Stomach smooth muscle (tissue), 2 donors: ENCODE results near the gene TMEM131.
A peak's percentile ranks its signal among the peaks of the same experiment; 100 is the strongest.

Experiments
- H3K27ac ChIP-seq: one replicate; pipeline ENCODE4 v1.7.0; 2013; ENCODE audit warnings: mild to moderate bottlenecking, low read length, inconsistent platforms
- H3K27me3 ChIP-seq, 2 donors: one replicate each; pipeline ENCODE4 v1.7.0; 2013; ENCODE audit warnings: low read length in 2 of 2; ENCODE audit not compliant: insufficient read depth in 2 of 2, control insufficient read depth in 1 of 2
- H3K36me3 ChIP-seq, 2 donors: one replicate each; pipeline ENCODE4 v1.7.0; 2013; ENCODE audit warnings: low read length in 2 of 2; ENCODE audit not compliant: control insufficient read depth in 2 of 2, insufficient read depth in 2 of 2
- H3K4me1 ChIP-seq: one replicate; pipeline ENCODE4 v1.7.0; 2013; ENCODE audit warnings: low read length; ENCODE audit not compliant: control insufficient read depth, insufficient read depth
- H3K4me3 ChIP-seq, 2 donors: one replicate each; pipeline ENCODE4 v1.7.0; 2013; ENCODE audit warnings: low read length in 2 of 2
- H3K9ac ChIP-seq, 2 donors: one replicate each; pipeline ENCODE4 v1.7.0; 2013; ENCODE audit warnings: low read length in 2 of 2, mild to moderate bottlenecking in 1 of 2
- H3K9me3 ChIP-seq, 2 donors: one replicate each; pipeline ENCODE4 v1.7.0; 2013; ENCODE audit warnings: low read length in 2 of 2; ENCODE audit not compliant: control insufficient read depth in 2 of 2
- donor health status: healthy.
- donor health status: Pancreatic carcinoma.

Gene TMEM131

DNA sequence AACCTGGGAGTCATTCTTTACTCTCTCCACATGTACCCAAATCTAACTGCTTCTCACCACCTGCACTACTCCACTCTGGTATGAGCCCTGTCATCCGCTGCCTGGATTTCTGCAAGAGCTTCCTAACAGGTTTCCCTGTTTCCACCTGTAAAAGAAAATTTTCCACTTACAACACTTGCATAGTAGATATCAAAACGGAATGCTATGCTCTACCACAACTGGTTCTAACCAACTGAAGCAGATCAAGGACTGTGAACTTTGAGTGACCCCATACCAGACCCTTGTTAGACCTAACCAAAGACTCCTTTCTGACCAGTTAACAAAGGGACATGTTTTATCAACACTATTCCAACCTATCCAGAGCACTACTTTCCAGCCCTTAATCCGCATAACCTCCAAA lies 3.8 kb upstream of the TMEM131 start:
- no peaks in the 10 kb centered on the region for H3K9me3 ChIP-seq
- no peak overlapping the region for H3K9ac ChIP-seq
- no peaks in the 10 kb centered on the region for H3K36me3 ChIP-seq
- H3K4me1 ChIP-seq: no peaks in the 10 kb centered on the region
- H3K4me3 ChIP-seq: no peak overlapping the region
- H3K27me3 ChIP-seq: no peaks in the 10 kb centered on the region
- no peak overlapping the region for H3K27ac ChIP-seq

DNA sequence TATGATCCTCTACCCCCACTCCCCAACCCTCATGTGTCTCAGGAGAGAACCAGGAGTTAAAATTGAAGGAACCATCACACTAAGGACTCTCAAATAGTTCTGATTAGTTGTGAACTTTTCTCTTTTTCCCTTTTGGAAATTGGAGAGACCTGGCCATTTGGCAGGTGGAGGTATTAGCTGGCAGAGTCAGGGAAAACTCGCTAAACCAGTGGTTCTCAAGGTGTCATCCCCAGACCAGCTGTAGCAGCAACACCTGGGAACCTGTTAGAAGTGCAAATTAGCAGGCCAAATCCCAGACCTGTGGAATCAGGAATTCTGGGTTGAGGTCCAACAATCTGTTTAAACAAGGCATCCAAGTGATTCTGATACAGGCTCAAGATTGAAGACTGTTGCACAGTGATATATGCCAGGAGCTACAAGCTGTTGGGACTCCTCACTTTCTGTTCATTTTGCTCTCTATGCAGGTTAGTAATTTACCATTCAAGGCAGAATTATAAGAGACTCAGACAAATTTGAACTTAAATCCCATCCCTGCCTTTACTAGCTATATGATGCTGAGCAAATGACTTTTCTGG lies 2.8 kb upstream of the TMEM131 start:
- no peak overlapping the region for H3K27ac ChIP-seq
- H3K36me3 ChIP-seq: no peaks in the 10 kb centered on the region
- H3K27me3 ChIP-seq: no peaks in the 10 kb centered on the region
- no peak overlapping the region for H3K4me3 ChIP-seq
- H3K9ac ChIP-seq: no peak overlapping the region
- peaks cover 6% of the 10 kb centered on the region for H3K4me1 ChIP-seq
- H3K9me3 ChIP-seq: no peaks in the 10 kb centered on the region

DNA sequence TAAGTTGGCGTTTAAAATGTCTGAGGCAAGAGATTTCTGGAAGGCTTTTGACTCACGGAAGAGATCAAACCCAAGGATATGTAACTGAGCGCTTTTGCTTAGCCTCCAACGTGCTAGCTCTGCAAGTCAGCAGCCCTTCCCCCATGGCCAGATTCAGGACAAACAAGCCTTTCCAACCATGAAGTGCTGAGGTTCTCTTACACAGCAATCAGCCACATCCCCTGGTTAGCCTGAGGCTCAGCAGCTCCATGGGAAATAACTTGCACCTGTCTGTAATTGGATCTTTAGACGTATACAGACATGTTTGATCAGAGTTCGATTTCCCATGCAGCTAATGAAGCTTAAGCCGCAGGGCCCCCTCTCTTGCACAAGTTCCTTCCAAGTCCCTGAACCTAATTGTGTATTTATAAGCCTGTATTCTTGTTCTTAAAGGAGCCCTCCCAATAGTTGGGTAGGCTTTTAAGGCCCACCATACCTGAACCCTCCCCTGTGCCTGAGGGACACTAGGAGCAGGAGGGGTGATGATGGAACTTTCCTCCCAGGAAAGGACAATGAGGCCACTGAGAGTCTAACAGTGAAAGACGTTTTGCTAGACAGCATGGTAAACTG lies 2.1 kb upstream of the TMEM131 start:
- no peak overlapping the region for H3K27ac ChIP-seq

DNA sequence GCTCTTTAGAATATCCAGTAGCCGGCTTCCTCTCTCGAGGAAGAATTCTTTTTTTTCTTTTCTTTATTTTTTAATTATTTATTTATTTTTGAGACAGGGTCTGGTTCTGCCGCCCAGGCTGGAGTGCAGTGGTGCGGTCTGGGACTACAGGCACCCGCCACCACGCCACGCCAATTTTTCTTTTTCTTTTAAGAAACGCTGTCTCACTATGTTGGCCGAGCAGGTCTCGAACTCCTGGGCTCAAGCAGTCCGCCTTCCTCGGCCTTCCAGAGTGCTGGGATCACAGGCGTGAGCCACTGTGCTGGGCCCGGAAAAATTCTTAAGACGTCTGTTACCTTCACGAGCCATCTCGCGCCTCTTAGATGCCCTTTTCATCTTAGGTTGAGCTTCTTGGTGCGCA lies 931 bp upstream of the TMEM131 start:
- Histone ChIP-seq H3K4me3 (peak overlapping the region; percentile 78 to 90), H3K9ac (no peak overlapping the region), H3K36me3 (no peaks in the 10 kb centered on the region), H3K9me3 (no peaks in the 10 kb centered on the region), H3K27ac (no peak overlapping the region), H3K4me1 (peaks cover 8% of the 10 kb centered on the region), H3K27me3 (no peaks in the 10 kb centered on the region)

More for the DNA sequence above, 2.1 kb upstream of the TMEM131 start:
- H3K9ac ChIP-seq: no peak overlapping the region
- no peak overlapping the region for H3K4me3 ChIP-seq
- no peaks in the 10 kb centered on the region for H3K9me3 ChIP-seq
- peaks cover 8% of the 10 kb centered on the region for H3K4me1 ChIP-seq
- no peaks in the 10 kb centered on the region for H3K27me3 ChIP-seq
- no peaks in the 10 kb centered on the region for H3K36me3 ChIP-seq

DNA sequence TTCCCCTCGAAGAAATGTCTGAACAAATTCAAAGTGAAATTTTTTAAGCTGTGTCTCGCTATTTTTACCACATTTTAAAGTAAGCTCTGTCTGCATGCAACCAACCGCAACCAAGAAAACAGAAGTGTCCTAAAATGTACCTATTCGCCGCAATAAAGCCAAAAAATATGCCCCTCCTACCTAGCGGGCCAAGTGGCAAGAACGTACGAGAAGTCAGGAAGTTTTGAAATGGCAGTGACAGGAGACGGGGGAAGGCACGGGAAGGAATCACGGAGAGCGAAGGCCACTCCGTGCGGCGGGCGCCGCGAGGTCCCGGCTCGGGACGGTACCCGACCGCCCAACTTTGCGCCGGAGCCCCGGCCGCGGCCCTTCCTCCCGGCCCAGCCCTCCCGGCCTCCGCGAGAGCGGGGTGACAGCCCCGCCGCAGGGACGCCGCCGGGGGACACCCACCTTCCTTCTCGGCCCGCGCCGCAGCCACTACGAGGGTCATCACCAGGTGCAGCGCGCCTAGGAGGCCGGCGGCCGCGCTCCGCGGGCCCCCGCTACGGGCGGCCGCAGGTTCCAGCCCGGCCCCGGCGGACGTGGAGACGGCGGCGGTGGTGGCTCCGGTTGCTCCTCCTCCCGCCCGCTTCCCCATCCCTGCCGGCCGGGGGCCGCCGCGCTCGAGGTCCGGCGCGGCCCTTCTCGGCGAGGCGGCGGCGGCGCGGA lies 568 bp downstream of the TMEM131 start:
- Histone ChIP-seq H3K36me3 (no peaks in the 10 kb centered on the region), H3K9ac (peak overlapping the region; percentile 69 to 94), H3K27ac (peak overlapping the region; percentile 86), H3K27me3 (no peaks in the 10 kb centered on the region), H3K4me1 (peaks cover 8% of the 10 kb centered on the region), H3K9me3 (no peaks in the 10 kb centered on the region), H3K4me3 (peak overlapping the region; percentile 78 to 90)

DNA sequence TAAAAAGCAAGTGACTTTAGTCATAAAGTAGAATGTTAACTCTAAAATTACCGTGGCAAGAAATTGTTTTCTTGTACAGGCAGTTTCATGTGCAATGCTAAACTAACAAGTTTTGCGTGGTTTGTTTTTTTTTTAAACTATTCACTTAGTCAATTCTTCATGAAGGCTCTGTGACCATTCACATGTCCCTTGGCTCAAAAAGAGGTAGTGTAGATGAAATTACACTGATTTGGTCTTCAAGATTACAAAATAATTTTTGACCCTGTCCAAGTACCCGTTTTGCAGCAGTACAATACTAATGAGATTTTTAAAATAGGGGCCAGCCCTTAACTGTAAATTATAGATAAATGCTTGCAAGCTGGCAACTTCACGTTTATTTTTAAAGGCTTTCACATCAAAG lies 1.3 kb downstream of the TMEM131 start:
- Histone ChIP-seq H3K27ac (peak overlapping the region; percentile 86), H3K4me1 (peaks cover 8% of the 10 kb centered on the region), H3K4me3 (peak overlapping the region; percentile 78 to 90), H3K36me3 (no peaks in the 10 kb centered on the region), H3K27me3 (no peaks in the 10 kb centered on the region), H3K9me3 (no peaks in the 10 kb centered on the region), H3K9ac (peak overlapping the region; percentile 69 to 94)

DNA sequence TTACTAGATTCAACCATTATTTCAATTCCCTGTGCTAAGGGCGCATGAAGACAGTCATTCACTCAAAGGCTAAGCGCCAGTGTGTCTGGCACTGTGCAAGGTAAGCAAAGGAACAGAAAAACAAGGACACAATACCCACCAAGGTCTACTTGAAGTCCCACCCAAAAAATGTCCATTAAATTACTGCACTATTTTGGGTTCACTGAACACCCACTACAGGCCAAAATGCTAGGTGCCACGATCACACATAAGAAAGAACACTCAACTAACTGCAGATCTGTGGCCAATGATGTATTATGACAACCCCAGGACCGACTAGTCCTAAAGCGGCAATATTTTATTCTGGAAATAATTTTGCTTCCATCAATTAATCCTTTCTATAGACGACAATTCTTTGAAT lies 1.8 kb downstream of the TMEM131 start:
- H3K36me3 ChIP-seq: no peaks in the 10 kb centered on the region
- no peaks in the 10 kb centered on the region for H3K9me3 ChIP-seq
- H3K27me3 ChIP-seq: no peaks in the 10 kb centered on the region
- peak overlapping the region; percentile 21 to 69 for H3K9ac ChIP-seq
- no peak overlapping the region for H3K27ac ChIP-seq
- peaks cover 8% of the 10 kb centered on the region for H3K4me1 ChIP-seq
- peak overlapping the region; percentile 78 to 90 for H3K4me3 ChIP-seq

DNA sequence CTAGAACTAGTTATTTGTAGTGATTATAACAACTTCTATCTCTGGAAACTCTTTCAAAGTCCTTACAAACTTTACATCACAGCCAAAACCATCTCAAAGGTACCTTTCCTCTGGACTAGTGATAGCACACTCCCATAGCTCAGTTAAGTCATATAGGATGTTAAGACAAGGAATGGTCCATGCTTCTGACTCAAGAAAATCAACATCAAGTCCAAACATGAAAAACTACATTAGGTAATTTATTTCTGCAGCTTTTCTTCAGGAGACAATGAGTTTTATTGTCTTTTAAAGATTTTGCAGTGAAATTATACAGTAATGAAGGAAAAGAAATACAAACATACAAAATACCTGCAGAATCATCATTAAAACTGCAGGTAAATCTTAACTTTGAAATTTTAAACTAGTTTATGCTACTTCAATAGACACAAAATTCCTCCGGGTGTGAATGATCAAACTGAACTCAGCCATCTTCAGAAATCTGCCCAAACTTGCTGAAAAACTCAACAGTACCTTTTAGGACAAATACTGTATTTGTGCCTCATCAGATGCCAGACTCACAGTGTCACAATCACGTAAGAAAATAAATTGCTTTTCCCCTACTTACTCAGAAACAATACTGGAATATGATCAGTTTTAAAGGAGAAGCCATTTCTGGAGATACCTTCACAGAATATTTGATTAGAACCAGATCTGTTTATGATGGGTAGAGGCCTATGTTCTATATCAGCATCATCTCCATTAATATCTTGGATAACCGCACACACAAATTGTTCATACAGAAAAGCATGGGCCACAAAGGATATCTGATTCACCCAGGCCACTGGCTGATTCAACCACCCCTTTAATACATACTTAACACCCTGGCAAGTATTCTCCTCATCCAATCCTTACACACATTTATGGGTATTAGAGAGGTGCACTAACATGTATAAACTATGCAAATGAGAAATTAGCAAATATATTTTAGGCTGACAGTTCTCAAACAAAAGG lies 2.6 kb downstream of the TMEM131 start:
- no peak overlapping the region for H3K27ac ChIP-seq
- no peaks in the 10 kb centered on the region for H3K36me3 ChIP-seq
- H3K9me3 ChIP-seq: no peaks in the 10 kb centered on the region
- H3K27me3 ChIP-seq: no peaks in the 10 kb centered on the region
- H3K4me3 ChIP-seq: peak overlapping the region in 1 of 2 donors; percentile 90
- no peak overlapping the region for H3K9ac ChIP-seq
- H3K4me1 ChIP-seq: peaks cover 8% of the 10 kb centered on the region

DNA sequence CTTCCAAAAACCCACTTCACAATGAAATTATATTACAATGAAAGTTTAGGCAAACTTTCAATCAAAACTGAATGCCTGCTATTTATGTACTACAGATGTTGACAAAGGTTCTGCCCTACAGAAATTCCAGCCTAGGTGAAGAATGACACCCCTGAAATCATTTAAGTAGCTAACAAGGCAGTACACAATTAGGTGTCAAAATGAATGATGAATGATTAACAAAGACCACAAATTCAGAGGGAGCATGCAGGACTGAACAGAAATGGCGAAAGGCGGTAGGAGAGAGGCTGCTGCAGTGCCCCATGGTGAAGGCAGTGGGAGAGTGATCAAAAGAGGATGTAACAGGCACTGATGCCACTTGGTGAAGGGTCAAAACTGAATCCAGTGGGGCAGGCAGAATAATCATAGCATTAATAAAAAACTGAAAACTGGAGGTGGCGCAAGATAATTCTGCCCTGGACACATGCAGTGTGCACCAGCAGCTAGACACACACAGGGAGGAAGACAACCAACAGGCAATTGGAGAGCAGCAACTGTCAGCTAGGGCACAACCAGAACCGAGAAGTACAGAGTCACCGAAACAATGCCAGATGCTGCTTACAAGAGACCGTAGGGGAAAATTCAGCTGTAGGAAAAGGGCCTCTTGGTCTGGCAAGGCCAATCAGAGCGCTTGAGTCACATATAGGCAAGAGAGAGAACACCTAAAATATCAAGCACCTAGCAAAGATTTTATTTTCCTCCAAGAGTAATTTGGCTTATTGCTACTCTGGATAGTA lies 4.5 kb downstream of the TMEM131 start:
- Histone ChIP-seq H3K4me1 (peaks cover 8% of the 10 kb centered on the region), H3K9ac (no peak overlapping the region), H3K4me3 (no peak overlapping the region), H3K27me3 (no peaks in the 10 kb centered on the region), H3K9me3 (no peaks in the 10 kb centered on the region), H3K27ac (no peak overlapping the region), H3K36me3 (no peaks in the 10 kb centered on the region)

DNA sequence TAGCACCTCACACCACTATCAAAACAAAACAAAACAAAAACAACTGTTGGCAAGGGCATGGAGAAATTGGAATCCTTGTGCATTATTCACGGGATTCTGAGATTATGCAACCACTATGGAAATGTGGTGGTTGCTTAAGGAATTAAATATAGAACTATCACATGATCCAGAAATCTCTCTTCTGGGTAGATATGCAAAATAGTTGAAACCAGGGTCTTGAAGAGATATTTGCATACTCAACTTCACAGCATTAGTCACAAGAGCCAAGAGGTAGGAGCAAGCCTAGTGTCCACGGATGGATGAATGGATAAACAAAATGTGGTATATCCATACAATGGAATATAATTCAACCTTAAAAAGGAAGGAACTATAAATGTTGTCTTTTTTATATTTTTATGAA lies 7.0 kb downstream of the TMEM131 start:
- Histone ChIP-seq H3K36me3 (no peaks in the 10 kb centered on the region), H3K9me3 (no peaks in the 10 kb centered on the region), H3K9ac (no peak overlapping the region), H3K27me3 (no peaks in the 10 kb centered on the region), H3K27ac (no peak overlapping the region), H3K4me1 (peaks cover 3% of the 10 kb centered on the region), H3K4me3 (no peak overlapping the region)
